A172 (cell line): ENCODE measurements around the gene NADK. TPM values are rescaled to one million over a fixed set of nuclear protein-coding genes. Genes with fewer than 3 reads are reported as not detected.

ENCODE experiments used
- DNase-seq: peaks from one replicate; pipeline ENCODE4 v3.0.0-alpha.2; 2015; ENCODE audit warnings: low spot score
- total RNA-seq: library from RNA; depleted of rRNA; stranded (reverse); fragments of >200 nt; shearing (Covaris generic); gene quantifications from 2 replicates; pipeline ENCODE4 v1.2.3, GENCODE V29; 2014

The NADK gene
- total RNA-seq, 1 experiment from 2014 or later = 31.5 TPM

GRCh38 chr1:1786836-1787605 lies 8.8 kb upstream of the NADK start:
- DNase-seq = no peak

GRCh38 chr1:1785666-1786065 lies 7.4 kb upstream of the NADK start:
- no peak for DNase-seq

- DNase-seq = no peak
Observed at GRCh38 chr1:1784933-1785332, 6.7 kb upstream of the NADK start.

GRCh38 chr1:1783320-1783719 lies 5.0 kb upstream of the NADK start:
- no peak for DNase-seq

GRCh38 chr1:1782399-1783221 lies 4.3 kb upstream of the NADK start:
- peak; percentile 33 for DNase-seq

GRCh38 chr1:1781526-1781903 lies 3.2 kb upstream of the NADK start:
- no peak for DNase-seq

- DNase-seq = no peak
Observed at GRCh38 chr1:1780598-1781525, 2.6 kb upstream of the NADK start.

- peak; percentile 42 for DNase-seq
Observed at GRCh38 chr1:1779691-1780597, 1.7 kb upstream of the NADK start.

GRCh38 chr1:1779320-1779675 lies 1.0 kb upstream of the NADK start:
- DNase-seq = no peak

- no peak for DNase-seq
Observed at GRCh38 chr1:1778663-1779319, 521 bp upstream of the NADK start.

GRCh38 chr1:1777583-1777899 lies 729 bp downstream of the NADK start:
- no peak for DNase-seq

- DNase-seq = no peak
Observed at GRCh38 chr1:1776672-1777582, 1.3 kb downstream of the NADK start.

GRCh38 chr1:1775327-1776226 lies 2.7 kb downstream of the NADK start:
- no peak for DNase-seq

GRCh38 chr1:1773874-1774273 lies 4.4 kb downstream of the NADK start:
- no peak for DNase-seq

GRCh38 chr1:1771096-1771495 lies 7.2 kb downstream of the NADK start:
- DNase-seq = no peak

GRCh38 chr1:1770102-1770501 lies 8.2 kb downstream of the NADK start:
- no peak for DNase-seq

- no peak for DNase-seq
Observed at GRCh38 chr1:1768249-1768992, 9.8 kb downstream of the NADK start.
